WI38 (cell line): ENCODE results near the gene CCDC40.

Source experiments
- H3K4me3 ChIP-seq: 2 replicates; pipeline ENCODE4 v1.5.1; 2011; ENCODE audit warnings: low read depth, mild to moderate bottlenecking, control low read depth, low read length
- TF ChIP-seq, protein P1 (sequence below): IDR thresholded peaks from 2 replicates; pipeline ENCODE4 v1.5.1; 2012; ENCODE audit warnings: low read depth, mild to moderate bottlenecking, control low read depth, low read length

CCDC40 gene

GRCh38 chr17:79994602-79995001 lies 41.8 kb upstream of the CCDC40 start:
- no peak overlapping the region for H3K4me3 ChIP-seq
- TF ChIP-seq, protein P1, sequence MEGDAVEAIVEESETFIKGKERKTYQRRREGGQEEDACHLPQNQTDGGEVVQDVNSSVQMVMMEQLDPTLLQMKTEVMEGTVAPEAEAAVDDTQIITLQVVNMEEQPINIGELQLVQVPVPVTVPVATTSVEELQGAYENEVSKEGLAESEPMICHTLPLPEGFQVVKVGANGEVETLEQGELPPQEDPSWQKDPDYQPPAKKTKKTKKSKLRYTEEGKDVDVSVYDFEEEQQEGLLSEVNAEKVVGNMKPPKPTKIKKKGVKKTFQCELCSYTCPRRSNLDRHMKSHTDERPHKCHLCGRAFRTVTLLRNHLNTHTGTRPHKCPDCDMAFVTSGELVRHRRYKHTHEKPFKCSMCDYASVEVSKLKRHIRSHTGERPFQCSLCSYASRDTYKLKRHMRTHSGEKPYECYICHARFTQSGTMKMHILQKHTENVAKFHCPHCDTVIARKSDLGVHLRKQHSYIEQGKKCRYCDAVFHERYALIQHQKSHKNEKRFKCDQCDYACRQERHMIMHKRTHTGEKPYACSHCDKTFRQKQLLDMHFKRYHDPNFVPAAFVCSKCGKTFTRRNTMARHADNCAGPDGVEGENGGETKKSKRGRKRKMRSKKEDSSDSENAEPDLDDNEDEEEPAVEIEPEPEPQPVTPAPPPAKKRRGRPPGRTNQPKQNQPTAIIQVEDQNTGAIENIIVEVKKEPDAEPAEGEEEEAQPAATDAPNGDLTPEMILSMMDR = no peak

- no peak overlapping the region for H3K4me3 ChIP-seq
- TF ChIP-seq, protein P1 = no peak
Observed at GRCh38 chr17:79995696-79996095, 40.7 kb upstream of the CCDC40 start.

- H3K4me3 ChIP-seq = no peak overlapping the region
- TF ChIP-seq, protein P1 = no peak
Observed at GRCh38 chr17:79996291-79996690, 40.2 kb upstream of the CCDC40 start.

DNA sequence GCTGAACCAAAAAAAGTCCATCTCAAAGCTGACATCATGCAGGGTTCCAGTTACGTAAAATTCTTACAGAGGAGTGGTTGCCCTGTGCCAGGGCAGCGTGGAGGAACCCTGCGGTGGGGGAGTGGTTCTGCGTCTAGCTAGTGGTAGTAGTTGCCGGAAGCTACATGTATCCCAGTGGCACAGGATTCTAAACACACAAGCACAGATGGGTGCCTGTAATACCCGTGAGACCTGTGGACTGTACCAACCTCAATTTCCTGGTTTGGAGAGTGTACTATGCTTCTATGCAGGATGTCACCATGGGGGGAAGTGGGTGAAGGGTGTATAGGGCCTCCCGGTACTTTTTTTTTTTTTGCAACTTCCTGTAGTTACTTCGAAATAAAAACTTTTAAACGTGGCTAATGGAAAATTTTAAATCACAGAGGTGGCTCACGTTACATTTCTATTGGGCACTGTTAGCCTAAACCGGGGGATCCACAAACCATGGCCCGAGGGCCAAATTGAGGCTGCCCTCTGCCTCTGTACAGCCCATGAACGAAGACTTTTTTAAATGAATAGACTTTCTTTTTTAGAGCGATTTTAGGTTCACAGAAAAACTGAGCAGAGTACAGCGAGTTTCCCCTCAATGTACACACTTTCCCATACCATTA lies 39.3 kb upstream of the CCDC40 start:
- TF ChIP-seq, protein P1 = no peak
- no peak overlapping the region for H3K4me3 ChIP-seq

GRCh38 chr17:80000136-80000535 lies 36.3 kb upstream of the CCDC40 start:
- no peak overlapping the region for H3K4me3 ChIP-seq
- TF ChIP-seq, protein P1 = no peak

GRCh38 chr17:80000981-80001775 lies 35.3 kb upstream of the CCDC40 start:
- no peak overlapping the region for H3K4me3 ChIP-seq
- TF ChIP-seq, protein P1 = no peak

- TF ChIP-seq, protein P1 = no peak
- no peak overlapping the region for H3K4me3 ChIP-seq
Observed at GRCh38 chr17:80002070-80002641, 34.3 kb upstream of the CCDC40 start.
